ENCODE measurements around the gene DAG1. TPM values are rescaled to one million over a fixed set of nuclear protein-coding genes. Genes with fewer than 3 reads are reported as not detected.
"Not testable (repeated sequence)": the region's sequence is repeated elsewhere in the genome, so short reads cannot be mapped to it uniquely, and the experiment has no call there.

Gene DAG1
- total RNA-seq, 1 donor from 2014 or later: 34.6 TPM

- no peak for DNase-seq (ENCODE audit: low read depth, low spot score)
Observed at GRCh38 chr3:49469037-49469935, 781 bp upstream of the DAG1 start.

DNA sequence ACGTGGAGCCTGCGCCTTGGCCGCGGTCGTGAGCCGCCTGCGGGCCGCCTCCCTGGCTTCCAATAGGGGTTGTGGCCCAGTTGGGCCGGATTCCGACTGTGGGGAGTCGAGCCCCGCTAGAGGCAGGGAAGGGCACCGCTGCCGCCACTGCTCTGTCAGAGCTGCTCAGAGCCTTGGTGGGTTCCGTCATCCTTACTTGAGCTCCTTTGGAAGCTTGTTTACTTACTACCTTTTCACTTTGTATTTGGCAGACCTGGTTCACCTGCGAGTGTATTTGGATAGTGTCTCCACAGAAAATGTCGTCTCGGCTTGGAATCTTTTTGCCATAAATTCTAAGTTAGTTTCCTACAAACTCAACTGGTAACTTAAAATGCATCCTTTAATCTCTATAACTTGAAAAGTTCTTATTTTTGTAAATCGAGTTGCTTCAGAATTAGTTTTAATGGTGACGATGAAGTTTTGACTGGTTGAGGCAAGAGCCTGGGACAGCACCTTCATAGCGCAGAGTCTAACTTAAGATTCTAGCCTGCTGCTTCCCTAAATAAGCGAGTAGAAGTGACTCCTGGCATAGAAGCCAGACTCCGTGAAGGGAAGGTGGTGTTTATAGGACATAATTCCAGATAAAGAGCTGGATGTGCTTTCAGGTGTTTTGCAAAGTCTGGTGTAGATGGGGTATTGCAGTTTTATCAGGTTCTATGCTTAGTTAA is 800 bp downstream of the DAG1 start:
- no peak for DNase-seq (ENCODE audit: low read depth, low spot score)

DNA sequence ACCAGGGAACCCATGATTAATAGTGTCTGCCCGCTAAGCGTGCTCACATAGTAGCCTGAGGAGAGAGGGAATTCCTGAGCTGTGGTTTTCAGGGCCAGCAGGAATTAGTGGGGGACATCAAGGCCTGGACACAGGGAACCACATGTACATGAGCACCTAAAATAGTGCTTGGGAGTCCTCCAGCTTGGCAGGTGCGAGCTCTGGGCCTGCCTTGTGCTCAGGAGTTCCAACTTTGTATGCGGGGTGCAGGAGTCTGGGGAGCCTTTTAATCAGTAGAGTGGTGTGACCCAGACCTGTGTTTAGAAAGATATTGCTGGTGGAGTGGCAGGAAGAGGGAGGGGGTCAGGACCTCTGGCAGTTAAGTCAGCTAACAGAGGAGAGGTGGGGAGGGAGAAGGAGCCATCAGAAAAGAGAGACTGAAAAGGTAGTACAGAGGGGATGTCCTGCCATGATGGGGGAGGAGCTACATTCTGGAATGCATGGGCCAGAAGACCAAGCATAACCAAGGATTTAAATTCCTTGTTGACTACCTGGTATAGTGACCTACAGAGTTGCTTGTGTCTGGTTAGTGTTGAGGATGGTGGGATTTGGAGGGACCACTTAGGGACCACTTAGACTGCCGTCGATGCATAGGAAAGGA is 1.9 kb downstream of the DAG1 start:
- no peak for DNase-seq (ENCODE audit: low read depth, low spot score)

GRCh38 chr3:49476563-49476962 is 6.5 kb downstream of the DAG1 start:
- no peak for DNase-seq (ENCODE audit: low read depth, low spot score)

DNA sequence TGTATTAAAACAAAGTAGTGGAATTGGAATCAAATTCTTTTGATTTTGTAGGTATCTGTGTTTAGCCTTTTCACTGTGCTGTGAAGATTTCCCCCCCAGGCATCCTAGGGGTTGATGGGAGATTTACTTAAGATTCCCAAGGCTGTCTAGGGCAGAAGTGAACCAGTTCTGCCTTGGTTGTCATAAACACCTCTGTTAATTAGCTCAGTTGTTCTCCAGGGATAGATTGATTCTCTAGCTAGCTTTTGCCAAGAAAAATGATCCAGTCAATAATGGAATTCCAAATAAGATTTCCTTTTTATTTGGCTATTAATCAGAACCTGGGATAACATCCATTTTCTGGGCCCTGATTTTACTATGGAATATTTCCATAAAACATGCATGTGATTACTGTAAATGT is 12.7 kb downstream of the DAG1 start:
- DNase-seq (ENCODE audit: low read depth, low spot score): no peak

DNA sequence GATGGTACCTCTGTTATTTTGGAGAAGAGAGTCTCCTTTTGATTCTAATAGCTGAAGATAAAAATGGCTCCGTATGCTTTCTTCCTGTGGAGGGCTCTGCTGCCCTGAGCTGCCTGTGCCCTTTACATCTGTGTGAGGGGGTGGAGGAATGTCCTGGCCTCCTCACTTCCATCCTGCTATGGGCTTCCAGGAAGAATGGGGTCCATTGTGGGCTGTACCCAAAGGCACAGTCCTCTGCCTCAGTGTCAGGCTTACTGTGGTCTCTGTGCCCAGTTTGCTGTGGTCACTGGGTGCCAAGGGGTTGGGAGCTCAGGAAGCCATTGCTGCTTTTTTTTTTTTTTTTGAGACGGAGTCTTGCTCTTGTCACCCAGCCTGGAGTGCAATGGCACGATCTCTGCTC is 14.4 kb downstream of the DAG1 start:
- no peak for DNase-seq (ENCODE audit: low read depth, low spot score)

GRCh38 chr3:49489247-49489646 is 19.2 kb downstream of the DAG1 start:
- DNase-seq (ENCODE audit: low read depth, low spot score): no peak

DNA sequence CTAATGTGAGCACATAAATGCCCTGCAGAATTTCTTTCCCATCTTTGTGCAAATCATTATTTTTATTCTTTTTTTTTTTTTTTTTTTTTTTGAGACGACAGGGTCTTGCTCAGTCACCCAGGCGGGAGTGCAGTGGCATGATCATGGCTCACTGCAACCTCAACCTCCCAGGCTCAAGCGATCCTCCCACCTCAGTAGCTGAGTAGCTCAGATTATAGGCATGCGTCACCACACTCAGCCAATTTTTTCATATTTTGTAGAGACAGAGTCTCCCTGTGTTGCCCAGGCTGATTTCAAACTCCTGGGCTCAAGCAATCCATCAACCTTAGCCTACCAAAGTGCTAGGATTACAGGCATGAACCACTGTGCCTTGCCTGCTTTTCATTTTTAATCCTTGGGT is 22.9 kb downstream of the DAG1 start:
- DNase-seq (ENCODE audit: low read depth, low spot score): no peak

DNA sequence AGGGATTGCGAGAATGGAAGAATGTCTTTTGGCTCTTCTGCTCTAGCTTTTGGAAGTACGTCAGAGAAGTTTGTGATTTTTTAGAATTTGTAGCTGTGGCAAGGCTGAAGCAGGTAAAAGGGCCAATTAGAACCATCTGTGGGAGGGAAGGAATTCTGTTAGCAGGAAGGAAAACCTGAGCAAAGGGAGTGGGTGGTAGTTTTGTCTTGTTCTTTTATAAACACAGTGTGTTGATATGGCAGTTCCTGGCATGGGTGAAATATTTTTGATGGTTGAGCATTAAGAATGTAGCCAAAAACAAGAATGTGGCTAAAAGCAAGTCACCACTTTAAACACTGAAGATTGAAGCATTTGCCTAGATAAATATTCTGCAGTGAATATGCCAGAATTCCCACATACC is 23.8 kb downstream of the DAG1 start:
- no peak for DNase-seq (ENCODE audit: low read depth, low spot score)

GRCh38 chr3:49495023-49495422 is 25.0 kb downstream of the DAG1 start:
- no peak for DNase-seq (ENCODE audit: low read depth, low spot score)

- not testable (repeated sequence) for DNase-seq (ENCODE audit: low read depth, low spot score)
Observed at GRCh38 chr3:49496845-49497244, 26.8 kb downstream of the DAG1 start.

DNA sequence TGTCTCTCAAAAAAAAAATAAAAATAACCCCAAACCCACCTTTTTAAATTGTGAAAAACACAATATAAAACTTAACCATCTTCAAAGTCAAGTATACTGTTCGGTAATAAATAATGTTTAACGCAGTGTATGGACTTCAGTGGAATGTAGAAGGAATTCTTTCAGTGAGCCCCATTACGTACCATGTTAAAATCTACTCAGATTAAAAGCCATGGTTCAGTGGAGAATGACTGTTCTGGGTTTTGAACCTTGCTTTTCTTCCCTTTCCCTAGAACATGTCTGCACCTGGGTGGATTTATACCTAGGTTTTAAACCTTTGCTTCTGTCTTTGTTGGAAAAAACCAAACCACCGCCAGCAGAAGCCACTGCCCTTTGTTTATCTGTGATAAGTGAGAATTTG is 27.5 kb downstream of the DAG1 start:
- no peak for DNase-seq (ENCODE audit: low read depth, low spot score)

- DNase-seq (ENCODE audit: low read depth, low spot score): no peak
Observed at GRCh38 chr3:49498239-49498638, 28.2 kb downstream of the DAG1 start.

DNA sequence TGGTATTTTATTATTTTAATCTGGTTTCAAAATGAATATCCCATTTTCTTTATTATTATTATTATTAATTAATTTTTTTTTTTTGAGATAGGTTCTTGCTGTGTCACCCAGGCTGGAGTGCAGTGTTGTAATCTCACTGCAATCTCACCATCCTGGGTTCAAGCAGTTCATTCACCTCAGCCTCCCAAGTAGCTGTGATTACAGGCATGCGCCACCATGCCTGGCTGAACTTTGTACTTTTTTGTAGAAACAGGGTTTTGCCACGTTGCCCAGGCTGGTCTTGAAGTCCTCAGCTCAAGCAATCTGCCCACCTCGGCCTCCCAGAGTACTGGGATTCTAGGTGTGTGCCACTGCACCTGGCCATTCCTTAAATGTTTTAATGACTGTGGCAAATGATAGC is 28.6 kb downstream of the DAG1 start:
- DNase-seq (ENCODE audit: low read depth, low spot score): no peak

- no peak for DNase-seq (ENCODE audit: low read depth, low spot score)
Observed at GRCh38 chr3:49500205-49500731, 30.2 kb downstream of the DAG1 start.

- DNase-seq (ENCODE audit: low read depth, low spot score): peak; percentile 47
Observed at GRCh38 chr3:49500732-49501609, 30.9 kb downstream of the DAG1 start.

DNA sequence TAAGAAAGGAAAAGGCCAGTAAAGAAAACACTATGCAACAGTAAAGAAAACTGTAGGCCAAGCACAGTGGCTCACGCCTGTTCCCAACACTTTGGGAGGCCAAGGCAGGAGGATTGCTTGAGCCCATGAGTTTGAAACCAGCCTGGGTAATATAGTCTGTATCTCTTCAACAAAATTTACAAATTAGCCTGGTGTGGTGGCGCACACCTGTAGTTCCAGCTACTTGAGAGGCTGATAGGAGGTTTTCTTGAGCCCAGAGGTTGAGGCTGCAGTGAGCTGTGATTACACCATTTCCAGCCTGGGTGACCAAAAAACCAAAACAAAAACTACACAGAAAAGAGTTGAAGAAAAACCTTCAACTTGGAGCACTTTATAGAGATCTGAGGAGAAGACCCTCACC is 31.8 kb downstream of the DAG1 start:
- DNase-seq (ENCODE audit: low read depth, low spot score): no peak

GRCh38 chr3:49506906-49507305 is 36.8 kb downstream of the DAG1 start:
- no peak for DNase-seq (ENCODE audit: low read depth, low spot score)

GRCh38 chr3:49509028-49509561 is 39.0 kb downstream of the DAG1 start:
- no peak for DNase-seq (ENCODE audit: low read depth, low spot score)

DNA sequence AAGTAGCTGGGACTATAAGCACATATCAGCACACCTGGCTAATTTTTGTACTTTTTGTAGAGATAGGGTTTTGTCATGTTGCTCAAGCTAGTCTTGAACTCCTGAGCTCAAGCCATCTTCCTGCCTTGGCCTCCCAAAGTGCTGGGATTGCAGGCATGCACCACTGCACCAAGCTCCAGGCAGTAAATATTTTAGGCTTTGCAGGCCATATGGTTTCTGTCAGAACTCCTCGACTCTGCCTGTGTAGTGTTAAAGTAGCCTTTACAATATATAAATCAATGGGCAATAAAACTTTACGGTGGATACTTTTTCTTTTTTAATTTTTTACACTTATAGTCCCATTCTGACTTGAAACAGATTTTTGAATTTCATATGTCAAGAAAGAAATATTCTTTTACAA is 41.6 kb downstream of the DAG1 start:
- no peak for DNase-seq (ENCODE audit: low read depth, low spot score)
